NCI-H526 treated with DMSO at 0.1 percent for 48 hours (cell line): Measurements from ENCODE around the gene KCNQ2.

Experiments
- DNase-seq: peaks from one replicate; lab custom pipeline; 2025; lab: John Stamatoyannopoulos, UW

Gene KCNQ2

DNA sequence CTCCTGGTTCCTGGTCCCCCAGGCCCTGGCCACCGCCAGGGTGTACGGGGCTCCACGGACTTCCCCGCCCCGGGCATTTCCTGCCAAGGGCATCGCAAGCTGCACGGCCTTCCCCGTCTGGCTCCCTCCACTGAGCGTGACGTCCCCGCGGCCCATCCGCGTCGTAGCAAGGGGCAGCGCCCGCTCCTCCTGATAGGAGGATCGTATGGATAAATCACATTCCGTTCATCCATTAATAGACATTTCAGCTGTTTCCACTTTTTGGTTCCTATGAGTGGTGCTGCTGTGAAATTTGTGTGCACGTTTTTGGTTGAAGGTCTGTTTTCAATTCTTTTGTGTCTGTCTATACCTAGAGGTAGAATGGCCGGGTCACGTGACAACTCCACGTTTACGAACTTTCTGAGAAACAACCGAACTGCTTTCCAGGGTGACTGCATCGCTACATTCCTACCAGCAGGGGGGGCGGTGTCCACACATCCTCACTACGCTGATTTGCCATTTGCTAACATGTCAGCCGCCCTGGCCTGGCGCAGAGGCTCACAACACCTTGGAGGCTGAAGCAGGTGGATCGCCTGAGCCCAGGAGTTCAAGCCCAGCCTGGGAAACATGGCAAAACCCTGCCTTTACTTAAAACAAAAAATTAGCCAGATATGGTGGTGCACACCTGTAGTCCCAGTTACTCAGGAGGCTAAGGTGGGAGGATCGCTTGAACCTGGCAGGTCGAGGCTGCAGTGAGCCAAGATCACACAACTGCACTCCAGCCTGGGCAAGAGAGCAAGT lies 37.7 kb downstream of the KCNQ2 start:
- peak; percentile 80 for DNase-seq

- DNase-seq = no peak
Observed at GRCh38 chr20:63433756-63434531, 38.5 kb downstream of the KCNQ2 start.

GRCh38 chr20:63433351-63433750 lies 39.1 kb downstream of the KCNQ2 start:
- DNase-seq = no peak

GRCh38 chr20:63432577-63433325 lies 39.7 kb downstream of the KCNQ2 start:
- no peak for DNase-seq

DNA sequence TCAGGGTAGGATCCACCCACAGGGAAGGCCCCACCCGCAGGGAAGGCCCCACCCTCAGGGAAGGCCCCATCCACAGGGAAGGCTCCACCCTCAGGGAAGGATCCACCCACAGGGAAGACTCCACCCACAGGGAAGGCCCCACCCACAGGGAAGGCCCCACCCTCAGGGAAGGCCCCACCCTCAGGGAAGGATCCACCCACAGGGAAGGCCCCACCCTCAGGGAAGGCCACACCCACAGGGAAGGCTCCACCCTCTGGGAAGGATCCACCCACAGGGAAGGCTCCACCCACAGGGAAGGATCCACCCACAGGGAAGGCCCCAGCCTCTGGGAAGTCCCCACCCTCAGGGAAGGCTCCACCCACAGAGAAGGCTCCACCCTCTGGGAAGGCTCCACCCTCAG lies 40.5 kb downstream of the KCNQ2 start:
- no peak for DNase-seq

DNA sequence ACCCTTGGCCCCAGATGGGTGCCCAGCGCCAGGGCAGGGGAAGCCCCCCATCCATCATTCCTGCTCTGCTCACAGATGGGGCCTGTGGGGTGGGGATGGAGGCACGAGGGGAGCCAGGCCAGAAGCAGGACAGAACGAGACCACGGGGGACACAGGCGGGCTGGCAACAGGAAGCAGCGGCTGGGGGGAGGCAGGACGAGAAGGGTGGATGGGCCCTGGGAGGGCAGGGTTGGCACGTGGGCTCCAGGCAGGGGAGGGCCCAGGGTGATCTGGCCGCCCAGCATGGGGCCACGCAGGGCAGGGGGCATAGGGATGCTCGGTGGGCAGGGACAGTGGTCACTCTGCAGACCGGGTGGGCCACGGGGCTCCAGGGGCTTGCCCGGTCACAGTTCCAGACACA lies 41.6 kb downstream of the KCNQ2 start:
- no peak for DNase-seq

- no peak for DNase-seq
Observed at GRCh38 chr20:63429992-63430391, 42.5 kb downstream of the KCNQ2 start.

GRCh38 chr20:63428906-63429575 lies 43.4 kb downstream of the KCNQ2 start:
- DNase-seq = no peak

DNA sequence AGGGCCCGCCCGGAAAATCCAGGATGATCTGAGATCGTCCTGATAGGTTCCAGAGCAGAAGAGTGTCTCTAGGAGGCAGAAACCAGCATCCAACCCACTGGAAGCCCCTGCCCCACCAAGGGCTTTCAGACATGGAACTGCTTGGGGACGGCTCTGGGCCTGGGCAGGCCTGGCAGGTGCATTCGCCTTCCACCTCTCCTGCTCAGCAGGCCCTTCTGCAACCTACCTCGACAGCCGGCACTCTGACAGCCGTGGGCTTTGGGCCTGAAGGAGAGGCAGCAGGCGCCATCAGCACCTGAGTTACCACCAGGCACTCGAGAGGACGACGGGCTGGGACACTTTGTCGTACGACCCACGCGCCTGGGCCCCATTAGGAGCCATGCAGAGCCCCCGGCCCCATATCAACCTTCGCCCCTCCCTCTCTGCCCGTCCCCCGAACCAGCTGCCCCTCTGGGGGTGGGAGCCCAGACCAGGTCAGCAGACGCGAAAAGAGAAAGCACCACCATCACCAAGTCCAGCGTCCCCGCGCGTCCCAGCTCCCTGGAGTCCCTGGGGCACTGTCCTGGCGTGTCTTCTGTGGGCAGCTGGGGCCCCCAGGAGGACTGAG lies 44.6 kb downstream of the KCNQ2 start:
- DNase-seq = no peak

DNA sequence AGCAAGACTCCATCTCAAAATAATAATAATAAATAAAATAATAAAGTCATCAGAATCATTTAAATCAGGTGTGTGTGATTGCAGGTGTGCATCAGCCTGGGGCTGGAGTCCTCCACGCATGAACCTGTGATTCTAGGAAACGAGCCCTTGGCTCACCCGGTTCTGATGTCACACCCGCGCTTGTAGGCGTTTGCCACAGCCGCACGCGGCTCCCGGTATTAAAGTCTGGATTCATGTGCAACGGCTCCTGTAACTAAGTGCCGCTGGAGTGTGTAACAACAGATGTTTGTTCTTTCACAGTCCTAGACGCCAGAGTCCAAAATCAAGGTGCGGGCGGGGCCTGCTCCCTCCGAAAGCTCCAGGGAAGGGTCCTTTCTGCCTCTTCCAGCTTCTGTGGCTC lies 45.2 kb downstream of the KCNQ2 start:
- no peak for DNase-seq

DNA sequence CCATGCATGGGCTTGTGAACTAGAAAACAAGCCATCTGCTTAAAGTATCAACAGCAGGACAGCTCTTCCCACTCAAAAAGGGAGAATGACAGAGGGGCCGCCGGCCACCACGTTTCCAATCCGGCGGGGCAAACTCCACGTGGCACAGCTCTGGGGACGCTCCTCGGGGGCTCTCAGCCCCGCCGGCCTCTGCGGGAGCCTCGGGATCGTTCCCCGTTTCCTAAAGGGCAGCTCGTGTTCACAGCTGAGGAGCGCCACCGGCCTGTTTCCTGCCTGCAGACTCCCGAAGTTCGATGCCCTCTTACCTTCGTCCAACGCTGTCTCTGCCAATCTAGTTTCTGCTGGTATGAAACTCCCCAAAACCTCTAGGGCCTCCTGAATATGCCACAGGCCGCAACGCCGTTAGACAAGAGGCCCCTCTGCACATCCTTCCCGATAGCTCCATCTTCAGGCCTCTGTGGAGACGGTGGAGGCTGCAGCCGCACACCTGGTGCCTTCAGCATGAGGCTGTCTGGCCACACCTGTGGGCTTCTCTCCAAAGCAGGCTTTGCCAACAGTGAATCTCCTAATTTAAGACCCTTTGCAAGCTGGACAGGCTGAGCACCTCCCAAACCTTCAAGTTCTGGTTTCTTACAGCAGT lies 46.5 kb downstream of the KCNQ2 start:
- DNase-seq = no peak

DNA sequence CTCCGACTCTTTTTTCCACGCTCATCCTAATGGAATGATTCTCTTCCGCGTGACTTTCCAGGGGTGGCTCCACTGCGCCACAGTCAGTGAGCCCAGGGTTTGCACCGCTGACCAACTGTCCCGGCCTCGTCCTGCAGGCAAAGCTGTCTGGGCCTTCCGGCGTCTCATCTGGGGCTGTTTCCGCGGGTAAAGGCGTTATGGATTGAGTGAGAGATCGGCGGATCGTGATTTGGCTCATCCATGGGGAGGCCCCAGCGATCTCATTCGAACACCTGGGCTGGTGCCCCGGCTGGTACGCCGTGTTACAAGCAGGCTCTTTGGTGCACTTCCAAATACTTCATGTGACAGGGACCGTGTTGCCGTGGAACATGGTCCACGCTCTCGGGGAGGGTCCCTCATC lies 47.8 kb downstream of the KCNQ2 start:
- no peak for DNase-seq

DNA sequence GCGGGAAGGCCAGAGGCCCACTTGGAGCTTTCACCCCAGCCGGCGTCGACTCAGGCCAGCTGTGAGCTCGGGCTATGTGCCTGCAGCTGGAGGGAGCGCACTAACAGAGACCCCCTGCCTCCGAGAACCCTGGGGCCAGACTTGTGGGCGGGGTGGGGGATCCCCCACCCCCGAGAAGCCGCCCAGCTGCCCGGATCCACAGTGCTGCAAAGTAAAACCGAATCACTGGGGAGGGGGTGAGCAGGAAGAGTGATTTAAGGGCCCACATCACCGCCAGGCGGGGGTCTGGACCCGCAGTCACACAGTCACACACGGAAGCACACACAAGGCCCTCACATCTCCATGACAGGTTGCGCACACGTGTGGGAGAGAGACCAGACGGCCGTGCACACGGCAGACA lies 48.7 kb downstream of the KCNQ2 start:
- no peak for DNase-seq

DNA sequence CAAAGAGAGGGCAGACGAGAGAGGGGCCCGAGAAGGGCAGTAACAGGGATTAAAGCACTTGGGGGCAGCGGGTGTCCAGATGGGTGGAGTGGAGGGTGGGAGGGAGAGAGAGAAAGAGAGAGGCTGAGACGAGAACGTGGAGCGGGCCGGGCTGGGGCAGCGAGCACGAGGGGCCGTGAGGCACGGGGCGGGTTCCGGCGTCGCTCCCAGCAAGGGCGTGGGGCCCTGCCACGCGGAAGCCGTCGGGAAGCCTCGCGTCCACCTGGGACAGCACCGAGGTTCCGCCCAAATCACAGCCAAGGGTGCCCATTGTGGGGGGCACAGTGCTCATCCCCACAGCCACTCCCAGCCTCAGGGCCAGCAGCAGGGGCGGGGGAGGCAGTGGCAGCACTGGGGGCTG lies 49.8 kb downstream of the KCNQ2 start:
- DNase-seq = no peak

- DNase-seq = no peak
Observed at GRCh38 chr20:63421913-63422312, 50.5 kb downstream of the KCNQ2 start.

DNA sequence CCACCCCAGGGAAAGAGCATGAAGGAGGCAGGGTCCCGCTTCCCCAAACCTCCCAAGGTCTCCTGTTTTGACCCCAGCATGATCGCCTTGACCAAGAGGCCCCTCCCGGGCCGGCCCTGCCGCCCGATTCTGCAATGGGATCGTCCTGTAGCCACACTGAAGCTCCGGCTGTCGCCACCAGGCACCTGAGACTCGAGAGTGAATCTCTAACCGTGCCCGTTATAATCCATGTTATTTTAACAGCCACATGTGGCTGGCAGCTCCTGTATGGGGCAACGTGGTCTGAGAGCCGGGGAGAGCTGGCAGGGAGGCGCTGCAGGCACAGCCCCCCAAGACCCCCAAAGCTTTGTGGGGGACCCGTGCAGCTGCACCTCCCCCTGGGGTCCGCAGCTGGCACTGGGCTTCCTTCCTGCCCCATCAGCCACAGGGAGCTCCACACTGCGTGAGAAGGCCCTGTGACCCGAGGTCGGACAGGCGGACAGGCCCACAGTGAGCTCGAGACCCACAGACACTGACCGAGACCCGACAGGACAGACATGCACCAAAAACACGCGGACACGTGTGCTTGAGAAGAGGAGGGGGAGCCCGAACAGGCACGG lies 51.3 kb downstream of the KCNQ2 start:
- no peak for DNase-seq

DNA sequence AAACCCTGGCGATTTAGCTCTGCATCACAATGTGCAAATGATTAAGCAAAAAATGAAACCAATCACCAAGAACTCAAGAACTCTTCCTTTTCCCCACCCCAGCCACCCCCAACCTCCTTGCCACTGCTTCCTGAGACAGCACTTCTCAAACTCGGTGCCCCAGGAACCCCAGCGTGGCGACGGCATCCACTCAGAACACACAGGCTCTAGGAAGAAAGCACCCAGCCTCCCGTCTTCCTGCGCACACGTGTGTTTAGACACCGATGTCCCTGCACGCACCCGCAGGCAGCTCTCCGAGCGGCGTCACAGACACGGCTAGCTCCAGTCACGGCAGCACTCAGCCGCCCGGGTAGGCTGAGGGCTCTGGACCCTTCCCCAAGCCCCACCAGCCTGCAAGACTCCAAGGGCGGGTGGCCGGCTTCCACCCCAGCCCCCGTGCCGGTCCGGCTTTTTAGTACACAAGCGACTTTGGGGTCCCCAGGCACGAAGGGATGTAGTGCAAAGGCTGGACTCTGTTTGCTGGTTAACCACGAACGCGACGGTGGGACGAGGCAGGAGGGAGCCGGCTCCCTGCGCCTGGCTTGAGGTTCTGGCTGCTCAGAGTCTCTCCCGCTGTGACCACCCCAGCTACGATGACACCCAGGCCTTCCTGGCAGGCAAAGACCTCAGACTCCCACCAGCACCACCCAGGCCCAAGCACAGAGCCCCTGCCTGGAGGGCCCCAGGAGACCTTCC lies 51.9 kb downstream of the KCNQ2 start:
- DNase-seq = no peak

DNA sequence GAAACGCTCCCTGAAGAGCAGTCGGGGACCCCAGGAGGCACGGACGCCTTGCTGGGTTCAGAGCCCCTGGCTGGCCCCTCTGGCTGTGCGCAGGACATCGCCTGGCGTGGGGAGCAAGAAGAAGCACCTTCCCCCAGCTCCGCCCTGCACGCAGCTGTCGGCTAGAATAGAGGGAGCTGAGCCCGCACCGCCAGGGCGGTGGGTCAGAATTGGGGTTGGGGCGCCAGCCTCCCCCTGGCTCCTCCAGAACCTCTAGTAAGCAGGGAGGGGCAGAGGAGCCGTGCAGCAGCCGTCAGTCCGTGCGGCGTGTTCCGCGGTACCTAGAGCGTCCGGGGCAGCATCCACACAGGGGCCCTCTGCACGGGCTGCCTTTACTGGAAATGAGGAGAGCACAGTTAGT lies 53.2 kb downstream of the KCNQ2 start:
- DNase-seq = no peak

DNA sequence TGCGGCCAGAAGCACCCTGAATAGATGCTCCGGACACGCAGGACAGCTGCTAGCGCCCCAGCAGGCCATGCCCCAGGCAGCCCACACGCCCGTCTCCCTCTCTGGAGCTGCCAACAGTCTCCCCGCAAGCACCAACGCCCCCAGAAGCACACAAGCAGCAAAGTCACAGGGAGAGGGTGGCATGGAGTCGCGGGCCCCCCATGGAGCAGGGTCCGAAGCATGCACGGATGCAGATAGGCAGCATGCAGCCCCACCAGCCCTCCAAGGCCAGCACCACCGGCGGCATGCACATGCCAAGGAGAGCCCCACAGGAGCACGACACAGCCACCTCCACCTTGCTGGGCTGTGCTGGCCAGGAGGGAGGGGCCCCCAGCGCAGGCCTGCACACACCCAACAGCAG lies 53.8 kb downstream of the KCNQ2 start:
- DNase-seq = no peak

DNA sequence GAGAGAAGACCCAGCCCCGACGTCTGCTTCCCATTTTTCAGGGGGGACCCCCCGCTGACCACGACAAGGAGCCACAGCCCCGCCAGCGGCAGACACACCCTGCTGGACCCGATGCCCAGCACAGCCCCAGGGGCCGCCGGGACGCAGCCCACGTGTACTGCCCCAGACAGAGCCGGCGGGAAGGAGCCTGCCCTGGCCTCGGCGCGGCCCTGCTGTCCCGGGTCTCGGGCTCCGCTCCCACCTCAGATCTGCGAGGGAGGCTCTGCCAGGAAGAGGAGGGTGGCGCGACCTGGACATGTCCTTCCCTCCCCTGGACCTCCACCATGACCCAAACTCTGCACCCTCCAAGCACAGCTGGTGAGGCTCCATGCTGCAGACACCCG lies 54.7 kb downstream of the KCNQ2 start:
- no peak for DNase-seq
